ENCODE measurements around the gene DUSP3. TPM values are rescaled to one million over a fixed set of nuclear protein-coding genes. Genes with fewer than 3 reads are reported as not detected.

Gene DUSP3
- total RNA-seq, 2 experiments from 2014 or later = 10.6 to 12.6 TPM

DNA sequence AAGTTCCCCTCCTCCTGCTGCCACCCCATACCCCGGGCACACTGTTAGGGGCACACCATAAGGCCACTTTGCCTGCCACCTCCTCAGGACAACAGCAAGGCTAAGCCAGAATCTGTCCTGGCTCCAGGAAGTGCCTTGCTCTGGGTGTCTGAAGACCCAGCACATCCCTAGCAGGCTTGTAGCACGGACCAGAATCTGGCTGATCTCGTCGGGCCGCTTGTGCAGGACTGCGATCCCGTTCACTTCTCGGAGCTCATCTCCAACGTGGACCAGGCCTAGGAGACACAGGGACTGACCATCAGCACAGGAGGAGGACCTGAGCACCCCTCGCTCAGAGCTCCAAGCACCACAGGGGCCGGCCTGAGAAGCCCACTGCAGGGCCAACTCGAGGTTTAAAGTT, 46.8 kb upstream of the DUSP3 start:
- CTCF ChIA-PET = no interaction called here
- Mint-ChIP-seq H3K27ac (no peak overlapping the region), H3K4me3 (no peak overlapping the region), H3K36me3 (ENCODE audit: low read depth) (no peaks in the 10 kb centered on the region), H3K4me1 (ENCODE audit: low read depth) (no peaks in the 10 kb centered on the region), H3K27me3 (peaks cover 3% of the 10 kb centered on the region), H3K9me3 (no peaks in the 10 kb centered on the region)
- Histone ChIP-seq H3K4me3 (ENCODE audit: low read length) (no peak overlapping the region), H3K9me3 (ENCODE audit: control insufficient read depth in 1 of 2, insufficient read depth in 1 of 2, low read length in 2 of 2) (no peaks in the 10 kb centered on the region), H3K36me3 (ENCODE audit: insufficient read depth, low read length) (no peaks in the 10 kb centered on the region), H3K27ac (ENCODE audit: low read depth in 1 of 2, low read length in 2 of 2) (no peak overlapping the region), H3K4me1 (ENCODE audit: insufficient read depth, low read length) (no peaks in the 10 kb centered on the region), H3K27me3 (ENCODE audit: control insufficient read depth in 1 of 2, insufficient read depth in 2 of 2, low read length in 2 of 2) (no peaks in the 10 kb centered on the region)
- POLR2A ChIA-PET = no interaction called here
- TF ChIP-seq, protein P1, sequence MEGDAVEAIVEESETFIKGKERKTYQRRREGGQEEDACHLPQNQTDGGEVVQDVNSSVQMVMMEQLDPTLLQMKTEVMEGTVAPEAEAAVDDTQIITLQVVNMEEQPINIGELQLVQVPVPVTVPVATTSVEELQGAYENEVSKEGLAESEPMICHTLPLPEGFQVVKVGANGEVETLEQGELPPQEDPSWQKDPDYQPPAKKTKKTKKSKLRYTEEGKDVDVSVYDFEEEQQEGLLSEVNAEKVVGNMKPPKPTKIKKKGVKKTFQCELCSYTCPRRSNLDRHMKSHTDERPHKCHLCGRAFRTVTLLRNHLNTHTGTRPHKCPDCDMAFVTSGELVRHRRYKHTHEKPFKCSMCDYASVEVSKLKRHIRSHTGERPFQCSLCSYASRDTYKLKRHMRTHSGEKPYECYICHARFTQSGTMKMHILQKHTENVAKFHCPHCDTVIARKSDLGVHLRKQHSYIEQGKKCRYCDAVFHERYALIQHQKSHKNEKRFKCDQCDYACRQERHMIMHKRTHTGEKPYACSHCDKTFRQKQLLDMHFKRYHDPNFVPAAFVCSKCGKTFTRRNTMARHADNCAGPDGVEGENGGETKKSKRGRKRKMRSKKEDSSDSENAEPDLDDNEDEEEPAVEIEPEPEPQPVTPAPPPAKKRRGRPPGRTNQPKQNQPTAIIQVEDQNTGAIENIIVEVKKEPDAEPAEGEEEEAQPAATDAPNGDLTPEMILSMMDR (IDR thresholded peaks at IDR 0.05) = no peak
- ATAC-seq (ENCODE audit: poor library complexity) = no peak
- intact Hi-C loops (cut with DNase I, micrococcal nuclease) = no loop called here
- no peak for DNase-seq

DNA sequence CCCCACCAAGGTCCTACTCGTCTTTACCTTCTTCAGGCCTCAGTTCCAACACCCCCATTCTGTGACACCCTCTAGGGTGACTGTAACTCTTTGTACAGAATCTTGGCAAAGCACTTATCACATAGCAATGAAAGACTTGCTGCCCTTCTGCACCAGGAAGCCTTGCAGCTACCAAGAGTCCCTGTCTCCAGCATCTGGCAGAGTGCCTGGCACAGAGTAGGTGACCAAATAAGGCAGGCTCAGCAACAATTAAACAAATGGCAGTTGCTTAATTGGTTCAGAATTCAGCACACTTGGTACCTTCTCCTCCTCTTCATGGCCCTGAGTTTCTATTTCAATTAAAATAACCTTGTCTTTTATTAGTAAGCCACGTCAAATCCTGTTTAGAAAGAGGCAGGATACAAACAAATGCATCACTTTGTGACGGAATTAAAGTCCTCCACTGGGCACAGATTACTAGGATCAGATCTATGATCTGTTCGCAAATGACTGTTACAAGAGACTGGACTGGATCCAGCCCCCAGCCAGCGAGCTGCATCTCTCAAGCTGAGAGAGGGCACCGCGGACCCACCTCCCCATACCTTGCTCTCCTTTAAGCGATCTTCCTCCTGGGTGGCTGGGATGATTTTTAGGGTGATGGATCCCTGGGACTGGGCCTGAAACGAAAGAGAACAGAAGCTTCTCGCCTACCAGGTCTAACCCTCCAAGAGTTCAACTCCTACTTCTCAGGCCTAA, 44.7 kb upstream of the DUSP3 start:
- TF ChIP-seq, protein P1 (IDR thresholded peaks at IDR 0.05) = no peak
- Mint-ChIP-seq H3K4me3 (no peak overlapping the region), H3K27ac (no peak overlapping the region), H3K9me3 (no peaks in the 10 kb centered on the region), H3K4me1 (ENCODE audit: low read depth) (no peaks in the 10 kb centered on the region), H3K36me3 (ENCODE audit: low read depth) (no peaks in the 10 kb centered on the region), H3K27me3 (no peaks in the 10 kb centered on the region)
- Histone ChIP-seq H3K27ac (ENCODE audit: low read depth in 1 of 2, low read length in 2 of 2) (no peak overlapping the region), H3K4me1 (ENCODE audit: insufficient read depth, low read length) (no peaks in the 10 kb centered on the region), H3K27me3 (ENCODE audit: control insufficient read depth in 1 of 2, insufficient read depth in 2 of 2, low read length in 2 of 2) (no peaks in the 10 kb centered on the region), H3K9me3 (ENCODE audit: control insufficient read depth in 1 of 2, insufficient read depth in 1 of 2, low read length in 2 of 2) (no peaks in the 10 kb centered on the region), H3K4me3 (ENCODE audit: low read length) (no peak overlapping the region), H3K36me3 (ENCODE audit: insufficient read depth, low read length) (no peaks in the 10 kb centered on the region)
- POLR2A ChIA-PET = interaction anchor here (0.6 kb wide), 1 partner anchor 168 kb away, joined by 3 read pairs; no protein-coding TSS in a partner anchor
- ATAC-seq (ENCODE audit: poor library complexity) (no peak), DNase-seq (no peak)
- CTCF ChIA-PET = no interaction called here
- intact Hi-C loops (cut with DNase I, micrococcal nuclease) = no loop called here

DNA sequence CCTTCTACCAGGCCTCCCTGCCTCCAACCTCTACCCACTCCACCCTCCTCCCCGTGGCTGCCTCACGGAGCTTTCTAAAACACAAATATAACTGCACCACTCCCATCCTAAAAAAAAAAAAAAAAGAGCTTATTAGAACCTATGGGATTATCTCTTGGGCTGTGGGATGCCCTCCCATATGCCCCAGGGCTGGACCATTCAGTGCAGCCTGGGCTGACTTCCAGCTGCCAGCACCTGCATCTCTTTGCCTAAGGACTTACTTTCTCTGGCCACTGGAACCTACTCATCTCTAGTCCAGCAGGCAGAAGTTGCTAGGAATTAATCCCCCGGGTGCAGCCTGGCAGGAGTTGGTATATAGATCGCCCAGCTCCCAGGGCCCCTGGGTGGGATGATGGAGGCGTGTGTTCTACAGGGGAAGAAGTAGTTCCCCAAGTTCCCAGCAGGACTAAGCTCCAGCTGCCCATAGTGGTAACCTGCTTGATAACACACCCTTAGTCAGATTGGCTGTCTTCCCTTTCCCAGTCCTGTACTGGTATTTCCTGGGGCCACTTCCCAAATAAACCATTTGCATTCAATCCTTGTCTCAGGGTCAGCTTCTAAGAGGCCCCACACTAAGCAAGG, 43.9 kb upstream of the DUSP3 start:
- Histone ChIP-seq H3K36me3 (ENCODE audit: insufficient read depth, low read length) (no peaks in the 10 kb centered on the region), H3K4me1 (ENCODE audit: insufficient read depth, low read length) (no peaks in the 10 kb centered on the region), H3K9me3 (ENCODE audit: control insufficient read depth in 1 of 2, insufficient read depth in 1 of 2, low read length in 2 of 2) (no peaks in the 10 kb centered on the region), H3K27me3 (ENCODE audit: control insufficient read depth in 1 of 2, insufficient read depth in 2 of 2, low read length in 2 of 2) (no peaks in the 10 kb centered on the region), H3K4me3 (ENCODE audit: low read length) (no peak overlapping the region), H3K27ac (ENCODE audit: low read depth in 1 of 2, low read length in 2 of 2) (no peak overlapping the region)
- no peak overlapping the region for H3K4me3 Mint-ChIP-seq
- no peak overlapping the region for H3K27ac Mint-ChIP-seq
- no peak for DNase-seq
- H3K27me3 Mint-ChIP-seq = no peaks in the 10 kb centered on the region
- TF ChIP-seq, protein P1 (IDR thresholded peaks at IDR 0.05) = no peak
- no peak for ATAC-seq (ENCODE audit: poor library complexity)
- H3K36me3 Mint-ChIP-seq (ENCODE audit: low read depth) = no peaks in the 10 kb centered on the region
- H3K9me3 Mint-ChIP-seq = no peaks in the 10 kb centered on the region
- intact Hi-C loops (cut with DNase I, micrococcal nuclease) = no loop called here
- H3K4me1 Mint-ChIP-seq (ENCODE audit: low read depth) = no peaks in the 10 kb centered on the region
- CTCF ChIA-PET = no interaction called here
- POLR2A ChIA-PET = no interaction called here

All from CD4-positive, alpha-beta T cell (primary cell).